Hepatocyte (in vitro differentiated cells): ENCODE measurements around the gene BCAS3. TPM values are rescaled to one million over a fixed set of nuclear protein-coding genes. Genes with fewer than 3 reads are reported as not detected.

Experiments
- DNase-seq: peaks from one replicate; pipeline ENCODE4 v3.0.0-alpha.2; 2016; ENCODE audit warnings: low spot score
- H2AFZ ChIP-seq: fragments of 200-600 bp; sonication (generic); 2 replicates; pipeline ENCODE4 v1.6.0; 2016; ENCODE audit warnings: antibody characterized with exemption, mild to moderate bottlenecking
- H3K27ac ChIP-seq: fragments of 200-600 bp; sonication (generic); 2 replicates; pipeline ENCODE4 v1.5.1; 2016; ENCODE audit warnings: mild to moderate bottlenecking
- H3K27me3 ChIP-seq: fragments of 200-600 bp; sonication (generic); 2 replicates; pipeline ENCODE4 v1.6.1; 2016
- H3K36me3 ChIP-seq: fragments of 200-600 bp; sonication (generic); replicated peaks from 2 replicates; pipeline ENCODE4 v1.5.1; 2016; ENCODE audit warnings: low read depth; ENCODE audit not compliant: insufficient read depth
- H3K4me1 ChIP-seq: fragments of 200-600 bp; sonication (generic); 2 replicates; pipeline ENCODE4 v1.5.1; 2016; ENCODE audit warnings: mild to moderate bottlenecking, moderate library complexity; ENCODE audit not compliant: insufficient read depth
- H3K4me2 ChIP-seq: fragments of 200-600 bp; sonication (generic); 2 replicates; pipeline ENCODE4 v1.6.0; 2016
- H3K4me3 ChIP-seq: fragments of 200-600 bp; sonication (generic); 2 replicates; pipeline ENCODE4 v1.5.1; 2016; ENCODE audit warnings: mild to moderate bottlenecking
- H3K79me2 ChIP-seq: fragments of 200-600 bp; sonication (generic); 2 replicates; pipeline ENCODE4 v1.6.0; 2017; ENCODE audit warnings: mild to moderate bottlenecking
- H3K9me2 ChIP-seq: fragments of 200-600 bp; sonication (generic); replicated peaks from 2 replicates; pipeline ENCODE4 v1.6.0; 2017; ENCODE audit warnings: mild to moderate bottlenecking; ENCODE audit not compliant: insufficient read depth
- H3K9me3 ChIP-seq: fragments of 200-600 bp; sonication (generic); 2 replicates; pipeline ENCODE4 v1.5.1; 2016; ENCODE audit warnings: low read depth, mild to moderate bottlenecking
- H4K20me1 ChIP-seq: fragments of 200-600 bp; sonication (generic); 2 replicates; pipeline ENCODE4 v1.6.0; 2016; ENCODE audit warnings: mild to moderate bottlenecking; ENCODE audit not compliant: insufficient read depth, poor library complexity, severe bottlenecking
- CTCF ChIP-seq: fragments of 200-600 bp; sonication (generic); IDR thresholded peaks from 2 replicates; pipeline ENCODE4 v1.5.1; 2016; ENCODE audit warnings: antibody characterized with exemption, mild to moderate bottlenecking; ENCODE audit not compliant: poor library complexity
- EZH2 ChIP-seq: fragments of 200-600 bp; sonication (generic); IDR thresholded peaks from 2 replicates; pipeline ENCODE4 v1.6.1; 2016; ENCODE audit warnings: antibody characterized with exemption, mild to moderate bottlenecking, borderline replicate concordance
- EZH2phosphoT487 ChIP-seq: fragments of 200-600 bp; sonication (generic); IDR thresholded peaks from one replicate; pipeline ENCODE4 v1.6.1; 2018; ENCODE audit warnings: antibody characterized with exemption, mild to moderate bottlenecking, low read depth, moderate library complexity; ENCODE audit not compliant: unreplicated experiment, severe bottlenecking
- WGBS: methylation state at CpG from one replicate; pipeline ENCODE4 v1.1.6; 2016; ENCODE audit warnings: low lambda C conversion rate; ENCODE audit errors: missing lambda C conversion rate; 5-methylcytosine and 5-hydroxymethylcytosine counted together
- polyA plus RNA-seq: library from polyadenylated mRNA; unstranded; fragments of >200 nt; fragmentation: Nextera tagmentation; extraction: Ambion mirVana; gene quantifications from 2 replicates; pipeline ENCODE4 v1.2.1, GENCODE V29; 2016
- total RNA-seq: library from RNA; depleted of rRNA; stranded (reverse); fragments of >200 nt; gene quantifications from 2 replicates; pipeline ENCODE4 v1.2.3, GENCODE V29; 2014

Gene BCAS3
- total and polyA plus RNA-seq, 2 experiments from 2014 or later: 16.5 to 58.8 TPM

- DNase-seq: no peak
- no peaks in the 10 kb centered on the region for H3K9me3 ChIP-seq
- no peaks in the 10 kb centered on the region for H3K27me3 ChIP-seq
- H3K9me2 ChIP-seq: no peaks in the 10 kb centered on the region
- no peaks in the 10 kb centered on the region for H3K4me1 ChIP-seq
- H4K20me1 ChIP-seq: no peaks in the 10 kb centered on the region
- 97% methylated on average over 4 of the region's 4 CpGs for WGBS
- no peaks in the 10 kb centered on the region for H3K36me3 ChIP-seq
- H3K79me2 ChIP-seq: no peaks in the 10 kb centered on the region
- no peak overlapping the region for H3K4me2 ChIP-seq
- H3K4me3 ChIP-seq: no peak overlapping the region
- no peak overlapping the region for H3K27ac ChIP-seq
- no peak for TF ChIP-seq EZH2
- TF ChIP-seq CTCF: no peak
- no peak overlapping the region for H2AFZ ChIP-seq
Observed at GRCh38 chr17:61175298-61176142, 497.9 kb downstream of the BCAS3 start.

- H3K36me3 ChIP-seq: no peaks in the 10 kb centered on the region
- H3K4me1 ChIP-seq: no peaks in the 10 kb centered on the region
- H3K27me3 ChIP-seq: no peaks in the 10 kb centered on the region
- H3K4me2 ChIP-seq: no peak overlapping the region
- H3K4me3 ChIP-seq: no peak overlapping the region
- H2AFZ ChIP-seq: no peak overlapping the region
- no peaks in the 10 kb centered on the region for H3K79me2 ChIP-seq
- no peaks in the 10 kb centered on the region for H4K20me1 ChIP-seq
- H3K27ac ChIP-seq: no peak overlapping the region
- TF ChIP-seq CTCF (no peak), EZH2 (no peak), EZH2phosphoT487 (no peak)
- WGBS: 88% methylated on average over 2 of the region's 2 CpGs
- H3K9me3 ChIP-seq: no peaks in the 10 kb centered on the region
- DNase-seq: no peak
- H3K9me2 ChIP-seq: no peaks in the 10 kb centered on the region
Observed at GRCh38 chr17:61177351-61177750, 499.7 kb downstream of the BCAS3 start.

GRCh38 chr17:61178284-61178683 lies 500.6 kb downstream of the BCAS3 start:
- no peak overlapping the region for H3K4me2 ChIP-seq
- DNase-seq: no peak
- H3K79me2 ChIP-seq: no peaks in the 10 kb centered on the region
- WGBS: 67% methylated on average over 1 of the region's 1 CpG
- no peaks in the 10 kb centered on the region for H4K20me1 ChIP-seq
- no peaks in the 10 kb centered on the region for H3K27me3 ChIP-seq
- H3K9me2 ChIP-seq: no peaks in the 10 kb centered on the region
- H3K9me3 ChIP-seq: no peaks in the 10 kb centered on the region
- H3K27ac ChIP-seq: no peak overlapping the region
- H3K36me3 ChIP-seq: no peaks in the 10 kb centered on the region
- no peak for TF ChIP-seq CTCF
- no peak for TF ChIP-seq EZH2
- no peak for TF ChIP-seq EZH2phosphoT487
- H3K4me3 ChIP-seq: no peak overlapping the region
- H3K4me1 ChIP-seq: no peaks in the 10 kb centered on the region
- H2AFZ ChIP-seq: no peak overlapping the region
